Stimulated activated CD4-positive, alpha-beta T cell treated with anti-CD3 and anti-CD28 coated beads, Interleukin-1b, Interleukin-23, amount 100 ng/mL, for 4 hours (primary cell): ENCODE measurements around the gene GSTT2B.
"Not testable (repeated sequence)": the region's sequence is repeated elsewhere in the genome, so short reads cannot be mapped to it uniquely, and the experiment has no call there.

Source experiments
- DNase-seq, 2 donors: peaks; one replicate each; pipeline ENCODE4 v3.0.0-alpha.2; 2020; ENCODE audit warnings: low read depth in 2 of 2

Gene GSTT2B

GRCh38 chr22:23986089-23986488, 25.1 kb upstream of the GSTT2B start:
- DNase-seq, result not testable (repeated sequence)

GRCh38 chr22:23984430-23984829, 23.4 kb upstream of the GSTT2B start:
- DNase-seq, result peak in 1 of 2 donors; percentile 11

DNA sequence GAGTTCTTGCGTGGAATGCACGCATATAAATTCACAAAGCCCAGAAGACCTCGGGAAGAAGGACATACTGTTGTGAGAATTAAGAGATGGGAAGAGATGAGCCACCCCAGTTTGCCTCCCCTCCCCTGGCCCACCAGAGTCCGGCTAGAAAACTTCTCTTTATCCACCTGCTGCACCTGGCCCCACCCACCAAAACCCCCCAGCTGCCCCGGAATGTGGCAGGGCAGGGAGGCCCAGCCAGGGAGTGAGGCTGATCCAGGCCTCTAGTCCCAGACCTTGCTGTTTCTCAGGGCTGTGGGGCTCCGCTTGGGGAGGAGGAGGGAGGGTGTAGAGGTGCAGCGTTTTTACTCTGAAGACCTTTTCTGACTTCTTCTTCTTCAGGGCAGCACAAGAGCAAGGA, 19.6 kb upstream of the GSTT2B start:
- not testable (repeated sequence) for DNase-seq

DNA sequence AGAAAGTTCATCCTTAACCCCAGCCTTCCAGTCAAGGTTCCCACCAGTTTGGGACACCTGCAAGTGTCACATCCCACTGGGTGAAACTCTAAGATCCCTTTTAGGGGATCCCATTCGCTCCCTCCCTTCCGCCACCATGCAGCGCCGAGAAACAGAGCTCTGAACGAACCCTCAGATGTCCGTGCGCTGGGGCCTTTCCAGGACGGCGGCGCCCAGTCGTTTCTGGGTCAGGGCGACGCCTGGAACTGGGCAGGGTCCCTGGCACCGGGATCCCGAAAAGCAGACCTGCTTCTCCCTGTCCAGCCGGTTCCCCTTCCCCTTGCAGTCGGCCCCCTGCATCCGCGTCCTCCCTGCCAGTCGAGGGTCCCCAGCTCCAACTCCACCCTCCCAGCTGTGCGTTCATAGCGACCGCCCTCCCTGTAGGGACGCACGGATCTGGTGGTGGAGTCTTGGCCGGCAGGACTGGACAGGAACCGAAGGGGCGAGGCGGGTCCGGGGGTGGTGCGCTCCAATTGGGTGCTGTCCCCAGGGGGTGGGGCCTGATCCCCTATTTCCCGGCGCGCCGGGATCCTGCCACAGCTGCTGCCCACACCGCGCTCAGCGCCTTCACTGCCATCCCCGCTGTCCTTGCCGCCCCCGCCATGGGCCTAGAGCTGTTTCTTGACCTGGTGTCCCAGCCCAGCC, 18.7 kb upstream of the GSTT2B start, which contains the start of gene GSTT2:
Gene GSTT2, plus strand, starts transcription at position 578 of the 684 bp plus-strand sequence.
- DNase-seq, result not testable (repeated sequence)

- not testable (repeated sequence) for DNase-seq
These were observed 16.3 kb upstream of the GSTT2B start for GRCh38 chr22:23977304-23977703.

DNA sequence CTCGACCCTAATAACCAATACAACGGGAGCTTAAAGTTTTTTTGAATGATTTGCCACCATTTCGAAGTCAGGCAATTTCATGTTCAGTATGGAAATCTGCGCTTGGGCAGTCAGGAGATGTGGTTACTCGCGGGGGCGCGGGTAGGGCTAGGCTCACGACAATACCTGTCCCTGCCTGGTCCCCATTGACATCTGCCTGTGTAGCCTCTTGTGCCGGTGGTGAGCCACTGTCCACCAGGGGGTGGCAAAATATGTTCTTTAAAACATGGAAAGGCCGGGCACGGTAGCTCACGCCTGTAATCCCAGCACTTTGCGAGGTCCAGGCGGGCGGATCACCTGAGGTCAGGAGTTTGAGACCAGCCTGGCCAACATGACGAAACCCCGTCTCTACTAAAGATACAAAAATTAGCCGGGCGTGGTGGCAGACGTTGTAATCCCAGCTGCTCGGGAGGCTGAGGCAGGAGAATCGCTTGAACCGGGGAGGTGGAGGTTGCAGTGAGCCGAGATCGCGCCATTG, 13.9 kb upstream of the GSTT2B start:
- DNase-seq, result not testable (repeated sequence)

- DNase-seq, result not testable (repeated sequence)
These were observed 13.3 kb upstream of the GSTT2B start, which contains the start of gene DDT for GRCh38 chr22:23974345-23974744. TSS of gene DDT (minus strand) at chr22:23974441. CDS start at chr22:23974414, 27 bp downstream.

DNA sequence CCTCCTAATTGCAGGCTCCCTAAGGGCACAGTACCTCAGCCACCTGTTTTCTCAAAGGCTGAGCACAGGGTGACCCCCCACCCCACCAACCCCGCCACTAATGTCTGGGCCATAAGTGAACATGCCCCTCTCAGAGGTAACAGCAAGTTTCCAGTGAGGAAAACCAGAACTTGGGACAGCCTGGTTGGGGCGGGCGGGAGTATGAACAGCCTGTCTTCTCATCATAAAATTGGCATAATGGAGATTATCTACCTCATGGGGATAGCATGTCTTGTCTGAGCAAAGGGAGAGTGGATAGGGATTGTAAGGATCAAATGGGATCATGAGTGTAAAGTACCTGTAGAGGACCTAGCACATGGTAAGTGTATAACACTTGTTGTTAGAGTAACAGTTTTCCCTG, 10.9 kb upstream of the GSTT2B start:
- DNase-seq, result not testable (repeated sequence)

DNA sequence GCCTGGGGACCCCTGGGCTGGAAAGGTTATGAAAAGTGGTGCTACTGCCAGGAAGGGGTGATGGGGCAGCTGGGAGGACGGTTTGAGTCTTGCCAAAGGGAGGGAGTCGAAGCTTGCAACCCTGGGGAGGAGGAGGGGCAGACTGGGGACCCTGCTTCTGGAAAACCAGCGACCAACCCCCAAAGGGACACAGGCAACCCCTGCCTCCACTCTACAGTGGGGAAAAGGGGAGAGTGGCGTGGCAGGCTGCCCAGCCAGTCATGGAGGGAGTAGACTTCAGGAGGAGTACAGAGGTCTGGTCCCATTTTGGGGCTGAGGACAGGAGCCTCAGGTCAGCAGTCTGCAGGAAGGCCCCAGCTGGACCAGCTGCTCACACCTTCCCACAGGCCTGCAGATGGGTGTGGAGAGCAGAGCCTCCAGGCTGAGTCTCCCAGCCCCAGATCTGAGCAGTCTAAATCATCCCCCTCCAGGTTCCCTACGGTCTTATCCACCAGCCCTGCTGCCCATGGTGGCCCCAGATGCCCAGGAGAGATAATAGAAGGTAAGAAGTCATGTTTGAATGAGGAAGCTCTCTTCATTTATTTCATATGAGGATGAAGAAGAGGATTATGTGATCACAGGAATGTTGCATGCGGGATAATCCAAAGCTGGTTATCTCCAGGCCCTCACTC, 10.0 kb upstream of the GSTT2B start:
- DNase-seq, result no peak

DNA sequence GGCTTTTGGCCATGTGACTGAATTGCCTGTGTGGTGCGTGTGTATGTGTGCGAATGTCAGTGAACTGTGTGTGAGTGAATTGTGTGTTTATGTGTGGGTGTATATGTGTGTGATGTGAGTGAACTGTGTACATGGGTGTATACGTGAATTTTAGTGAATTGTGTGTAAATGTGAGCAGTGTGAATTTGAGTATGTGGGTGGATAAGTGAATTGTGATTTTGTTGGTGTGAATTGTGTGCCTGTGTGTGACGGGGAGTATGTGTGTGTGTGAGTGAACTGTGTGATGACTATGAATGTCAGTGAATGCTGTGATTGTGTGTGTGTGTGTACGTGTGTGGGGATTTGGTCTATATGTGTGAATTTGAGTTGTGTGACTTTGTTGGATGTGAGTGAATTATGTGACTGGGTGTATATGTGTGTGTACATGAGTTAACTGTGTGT, 9.2 kb upstream of the GSTT2B start:
- DNase-seq, result no peak

GRCh38 chr22:23969071-23969470, 8.1 kb upstream of the GSTT2B start:
- DNase-seq, result no peak

DNA sequence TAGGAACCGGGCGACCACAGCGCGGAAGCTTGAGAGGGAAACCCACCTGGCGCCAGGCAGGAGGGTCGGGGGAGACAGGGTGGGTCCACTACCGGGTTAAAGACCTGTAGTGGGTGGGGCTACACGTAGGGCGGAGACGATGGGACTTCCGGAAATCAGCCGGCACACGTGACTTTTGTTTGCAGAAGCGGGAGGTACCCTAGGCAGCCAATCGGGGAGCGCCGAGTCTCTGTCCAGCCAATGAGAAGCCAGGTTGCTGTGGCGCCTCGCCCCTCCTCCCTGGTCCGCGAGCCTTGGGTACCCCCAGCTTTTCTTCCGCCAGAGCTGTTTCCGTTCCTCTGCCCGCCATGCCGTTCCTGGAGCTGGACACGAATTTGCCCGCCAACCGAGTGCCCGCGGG, 5.6 kb upstream of the GSTT2B start, which contains the start of gene DDTL:
Gene DDTL, plus strand, starts transcription at position 321 of the 400 bp plus-strand sequence. Its CDS starts 27 bp downstream, at position 348.
- DNase-seq, result not testable (repeated sequence)

GRCh38 chr22:23966094-23966493, 5.1 kb upstream of the GSTT2B start:
- not testable (repeated sequence) for DNase-seq

GRCh38 chr22:23956301-23956900, 4.6 kb downstream of the GSTT2B start:
- peak; percentile 64 to 78 for DNase-seq

- DNase-seq, result not testable (repeated sequence)
These were observed 5.1 kb downstream of the GSTT2B start for GRCh38 chr22:23955886-23956285.

DNA sequence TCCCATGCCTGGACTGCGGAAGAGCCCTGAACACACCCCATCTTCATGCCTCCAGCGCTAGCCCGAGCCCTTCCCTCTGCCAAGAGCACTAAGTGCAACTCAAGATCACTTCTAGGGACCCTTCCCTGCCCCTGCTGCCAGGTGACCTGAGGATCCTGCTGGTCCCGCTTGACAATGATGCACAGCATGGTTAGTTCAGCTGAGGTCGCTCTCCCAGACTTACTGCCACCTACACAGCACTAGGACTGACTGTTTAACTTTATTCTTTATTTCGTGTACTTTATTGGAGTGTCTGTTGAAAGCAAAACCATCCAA, 6.0 kb downstream of the GSTT2B start:
- DNase-seq, result not testable (repeated sequence)

GRCh38 chr22:23954193-23954990, 6.6 kb downstream of the GSTT2B start:
- not testable (repeated sequence) for DNase-seq

DNA sequence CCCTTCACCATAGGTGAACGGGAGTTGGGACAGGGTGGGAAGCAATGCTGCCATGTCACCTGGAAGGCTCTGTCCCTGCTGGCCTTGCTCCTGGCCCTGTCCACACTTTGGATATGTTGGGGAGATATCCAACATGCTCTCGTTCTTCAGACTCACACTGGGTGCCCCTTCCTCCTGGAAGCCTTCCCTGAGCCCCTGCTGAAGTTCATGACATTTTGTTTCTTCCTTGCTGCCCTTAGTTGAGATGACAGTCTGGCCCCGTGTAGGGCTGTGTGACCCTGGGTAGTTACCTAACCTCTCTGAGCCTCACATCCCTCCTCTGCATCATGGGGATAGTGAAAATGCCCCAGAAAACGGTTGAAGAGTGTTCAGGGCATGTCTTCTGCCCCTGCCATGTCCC, 7.5 kb downstream of the GSTT2B start:
- DNase-seq, result not testable (repeated sequence)

DNA sequence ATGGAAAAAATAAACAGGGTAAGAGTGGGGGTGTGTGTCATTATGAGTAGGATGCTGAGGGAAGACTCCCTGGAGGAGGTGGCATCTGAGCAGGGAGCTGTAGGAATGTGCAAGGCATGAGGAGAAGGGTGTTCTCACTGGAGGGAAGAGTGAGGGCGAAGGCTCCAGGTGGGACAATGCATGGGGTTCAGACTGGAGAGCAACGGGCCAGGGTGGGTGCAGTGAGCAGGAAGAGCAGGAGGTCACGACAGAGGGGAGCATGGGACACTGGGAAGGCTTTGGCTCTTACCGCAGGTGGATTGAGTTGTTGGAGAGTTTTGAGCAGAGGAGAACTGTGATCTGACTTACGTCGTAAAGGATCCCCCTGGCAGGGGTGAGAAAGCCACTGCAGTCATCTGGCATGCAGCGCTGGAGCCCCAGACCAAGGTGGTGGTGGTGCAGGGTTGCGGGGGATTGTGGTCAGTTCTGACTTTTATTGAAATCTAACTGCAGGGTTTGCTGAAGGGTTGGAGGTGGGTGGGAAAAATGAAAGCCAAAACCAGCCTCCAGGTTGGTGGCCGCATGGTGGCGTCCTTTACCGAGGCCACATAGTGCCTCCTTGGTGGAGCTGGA, 8.1 kb downstream of the GSTT2B start:
- not testable (repeated sequence) for DNase-seq

DNA sequence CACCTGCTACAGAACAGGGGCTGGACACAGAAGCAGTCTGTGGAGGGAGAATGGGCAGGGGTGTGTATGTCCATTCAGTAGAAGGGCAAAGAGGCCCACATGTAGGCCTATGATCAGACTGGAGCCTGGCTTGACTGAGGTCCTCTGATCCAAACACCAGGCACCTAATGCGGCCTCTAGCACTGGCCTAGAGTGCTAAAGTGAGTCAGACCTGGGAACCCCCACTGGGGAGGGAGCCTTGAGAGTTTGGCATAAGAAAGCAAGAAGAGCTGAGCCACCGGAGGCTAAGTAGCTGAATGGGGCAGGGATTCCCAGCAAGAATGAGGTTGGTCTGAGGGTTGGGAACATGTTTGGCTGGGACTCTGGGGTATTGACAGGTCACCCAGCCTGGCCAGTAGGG, 9.6 kb downstream of the GSTT2B start:
- not testable (repeated sequence) for DNase-seq

- not testable (repeated sequence) for DNase-seq
These were observed 11.2 kb downstream of the GSTT2B start for GRCh38 chr22:23949764-23950163.
